Right lobe of liver (tissue), 6 donors: ENCODE results near the gene DNAJB8. TPM values are rescaled to one million over a fixed set of nuclear protein-coding genes. Genes with fewer than 3 reads are reported as not detected.

Experiments used
- ATAC-seq, 4 donors: fragments of 200-7000 bp; cut with Tn5 transposase; one replicate each; pipeline ENCODE4 v1.9.1; 2020; ENCODE audit warnings: mild to moderate bottlenecking in 4 of 4, moderate library complexity in 4 of 4
- DNase-seq, 3 donors: peaks; one replicate each; pipeline ENCODE4 v3.0.0-alpha.2; 2020
- H3K27ac ChIP-seq, 3 donors: fragments of 200-600 bp; one replicate each; pipeline ENCODE4 v1.8.0; 2022
- H3K27me3 ChIP-seq, 2 donors: fragments of 200-600 bp; one replicate each; pipeline ENCODE4 v1.8.0; 2022
- H3K36me3 ChIP-seq, 4 donors: fragments of 200-600 bp; sonication (generic) in 1 of 4; one replicate each; pipeline versions ENCODE4 v1.5.1 to v1.8.0; 2017 to 2022; ENCODE audit warnings: control low read depth in 1 of 4
- H3K4me1 ChIP-seq, 4 donors: fragments of 200-600 bp; sonication (generic) in 1 of 4; one replicate each; pipeline versions ENCODE4 v1.5.1 to v1.8.0; 2017 to 2022; ENCODE audit warnings: control low read depth in 1 of 4
- H3K4me3 ChIP-seq, 3 donors: fragments of 200-600 bp; one replicate each; pipeline ENCODE4 v1.8.0; 2022
- H3K9me3 ChIP-seq, 4 donors: fragments of 200-600 bp; sonication (generic) in 1 of 4; one replicate each; pipeline versions ENCODE4 v1.5.1 to v1.8.0; 2017 to 2022; ENCODE audit warnings: control low read depth in 1 of 4
- CTCF ChIP-seq, 4 donors: fragments of 200-600 bp in 3 of 4; fragments of 450-650 bp in 1 of 4; IDR thresholded peaks; one replicate each; pipeline versions ENCODE4 v1.5.1 to v1.8.0; 2016 to 2022; ENCODE audit warnings: antibody characterized with exemption in 4 of 4, mild to moderate bottlenecking in 2 of 4
- POLR2A ChIP-seq: fragments of 450-650 bp; IDR thresholded peaks from one replicate; pipeline ENCODE4 v1.6.1; 2017; ENCODE audit warnings: antibody characterized with exemption, mild to moderate bottlenecking
- WGBS: methylation state at CpG from one replicate; pipeline ENCODE4 v1.1.6; 2018; ENCODE audit warnings: low coverage, low lambda C conversion rate; ENCODE audit not compliant: insufficient coverage; ENCODE audit errors: missing lambda C conversion rate; 5-methylcytosine and 5-hydroxymethylcytosine counted together
- intact Hi-C, 2 donors: fragments of 100-400 bp; cut with DNase I; formaldehyde crosslinking; loops; one replicate each; pipeline versions ENCODE4 v1.11.2 to v1.14.1; 2022
- total RNA-seq, 6 experiments: library from RNA; depleted of rRNA in 2 of 6; stranded (reverse); fragments of >200 nt in 2 of 6; fragmentation: NEBNext Ultra II Directional in 3 of 6; extraction: Animal tissue kit (Norgen Biotek cat#: 25700) in 3 of 6; gene quantifications; one replicate each; pipeline versions ENCODE4 v1.1.0 to v1.2.4, GENCODE V29; 2016 to 2023
- donor health status: DM: no; HTN: yes; CAD: no.
- donor health status: DM: no; HTN: no; CAD: no.
- donor health status: DM: no; HTN: no; CAD: no.
- donor health status: DM: no; HTN: yes; CAD: no.
- donor health status: DM: no; HTN: yes; CAD: no.

DNAJB8 gene
- total RNA-seq, 6 experiments from 2014 or later: not detected

- no peak for DNase-seq
These were observed 46.4 kb downstream of the DNAJB8 start for GRCh38 chr3:128420289-128420688.

DNA sequence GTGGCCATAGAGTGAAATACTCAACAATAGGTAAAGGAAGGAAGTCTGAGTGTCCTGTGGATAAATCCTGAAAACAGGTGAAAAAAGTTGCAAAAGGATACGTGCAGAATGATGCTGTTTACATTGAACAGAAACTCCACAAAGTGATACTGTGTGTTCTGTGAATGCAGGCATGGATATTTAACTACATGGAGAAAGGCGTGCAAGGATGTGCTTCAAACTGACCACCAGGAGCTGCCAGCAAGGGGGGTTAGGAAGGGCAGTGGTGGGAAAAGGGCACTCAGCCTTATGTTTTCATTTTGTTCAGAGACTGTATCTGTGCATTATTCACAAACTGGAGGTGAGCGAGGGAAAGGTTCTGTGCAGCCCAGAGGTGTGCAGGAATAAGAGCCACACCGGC, 47.4 kb downstream of the DNAJB8 start:
- no peaks in the 10 kb centered on the region for H3K36me3 ChIP-seq
- H3K27ac ChIP-seq: no peak overlapping the region
- intact Hi-C loops: no loop called here
- no peak for ATAC-seq
- 89% methylated on average over 3 of the region's 4 CpGs for WGBS
- TF ChIP-seq CTCF (IDR thresholded peaks at IDR 0.05) (no peak), POLR2A (no peak)
- H3K4me1 ChIP-seq: no peaks in the 10 kb centered on the region
- no peaks in the 10 kb centered on the region for H3K27me3 ChIP-seq
- no peak overlapping the region for H3K4me3 ChIP-seq
- H3K9me3 ChIP-seq: no peaks in the 10 kb centered on the region
- no peak for DNase-seq

More at GRCh38 chr3:128420289-128420688, 46.4 kb downstream of the DNAJB8 start:
- Histone ChIP-seq H3K9me3 (no peaks in the 10 kb centered on the region), H3K27ac (no peak overlapping the region), H3K4me1 (no peaks in the 10 kb centered on the region), H3K27me3 (no peaks in the 10 kb centered on the region), H3K36me3 (no peaks in the 10 kb centered on the region), H3K4me3 (no peak overlapping the region)
- WGBS: 100% methylated on average over 2 of the region's 7 CpGs
- no peak for ATAC-seq
- no peak for TF ChIP-seq POLR2A
- TF ChIP-seq CTCF (IDR thresholded peaks at IDR 0.05): no peak
- intact Hi-C loops: loop anchor here (5.0 to 10.0 kb wide), 2 partner anchors 162 to 165 kb away; no protein-coding TSS in a partner anchor

DNA sequence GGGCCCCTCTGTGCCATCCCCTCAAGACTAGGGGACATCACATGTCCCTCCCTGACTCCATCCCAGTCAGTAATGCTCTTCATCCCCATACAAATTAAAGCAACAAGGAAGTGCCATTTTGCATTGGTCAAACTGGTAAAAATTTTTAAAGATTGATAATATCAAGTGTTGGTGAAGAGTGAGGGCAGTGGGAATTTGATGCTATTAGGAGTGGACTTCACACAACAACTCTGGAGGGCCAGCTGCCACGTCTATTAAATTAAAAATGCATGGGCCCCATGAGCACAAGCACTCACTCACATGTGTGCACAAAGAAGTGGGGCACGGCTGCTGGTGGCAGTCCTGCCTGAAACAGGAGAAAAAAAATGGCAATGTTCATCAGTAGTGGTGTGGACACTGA, 47.8 kb downstream of the DNAJB8 start:
- ATAC-seq (no peak), DNase-seq (no peak)
- no peaks in the 10 kb centered on the region for H3K27me3 ChIP-seq
- intact Hi-C loops: no loop called here
- H3K4me3 ChIP-seq: no peak overlapping the region
- WGBS: 76% methylated on average over 2 of the region's 2 CpGs
- no peaks in the 10 kb centered on the region for H3K4me1 ChIP-seq
- H3K9me3 ChIP-seq: no peaks in the 10 kb centered on the region
- TF ChIP-seq POLR2A (no peak), CTCF (IDR thresholded peaks at IDR 0.05) (no peak)
- no peak overlapping the region for H3K27ac ChIP-seq
- no peaks in the 10 kb centered on the region for H3K36me3 ChIP-seq

GRCh38 chr3:128416578-128417211, 50.0 kb downstream of the DNAJB8 start:
- ATAC-seq: no peak
- no CpG with 5 or more reads among the region's 12 CpGs for WGBS
- intact Hi-C loops: no loop called here

More at GRCh38 chr3:128416578-128417211, 50.0 kb downstream of the DNAJB8 start:
- no peaks in the 10 kb centered on the region for H3K9me3 ChIP-seq
- TF ChIP-seq CTCF (IDR thresholded peaks at IDR 0.05) (no peak), POLR2A (no peak)
- H3K36me3 ChIP-seq: no peaks in the 10 kb centered on the region
- H3K27me3 ChIP-seq: no peaks in the 10 kb centered on the region
- no peaks in the 10 kb centered on the region for H3K4me1 ChIP-seq
- no peak overlapping the region for H3K27ac ChIP-seq
- H3K4me3 ChIP-seq: no peak overlapping the region
- DNase-seq: no peak
